Hematopoietic multipotent progenitor cell treated with erythropoietin and hydrocortisone succinate and interleukin-3 and kit ligand, for 6 days (in vitro differentiated cells): ENCODE measurements around the gene TMTC4.
A peak's percentile ranks its signal among the peaks of the same experiment; 100 is the strongest.
"Not testable (repeated sequence)": the region's sequence is repeated elsewhere in the genome, so short reads cannot be mapped to it uniquely, and the experiment has no call there.

Experiments
- DNase-seq: peaks from one replicate; pipeline ENCODE4 v3.0.0-alpha.2; 2015

The TMTC4 gene

GRCh38 chr13:100581030-100581429 is 93.6 kb downstream of the TMTC4 start:
- no peak for DNase-seq

- DNase-seq: no peak
These were observed 94.5 kb downstream of the TMTC4 start for GRCh38 chr13:100580045-100580444.

GRCh38 chr13:100577239-100577638 is 97.4 kb downstream of the TMTC4 start:
- DNase-seq: not testable (repeated sequence)

GRCh38 chr13:100573121-100573520 is 101.5 kb downstream of the TMTC4 start:
- DNase-seq: peak; percentile 92

GRCh38 chr13:100566543-100566942 is 108.1 kb downstream of the TMTC4 start:
- no peak for DNase-seq

GRCh38 chr13:100565286-100565685 is 109.3 kb downstream of the TMTC4 start:
- DNase-seq: no peak

- no peak for DNase-seq
These were observed 110.0 kb downstream of the TMTC4 start for GRCh38 chr13:100564444-100565223.

GRCh38 chr13:100563779-100564178 is 110.8 kb downstream of the TMTC4 start:
- DNase-seq: no peak

- DNase-seq: no peak
These were observed 112.9 kb downstream of the TMTC4 start for GRCh38 chr13:100561599-100562204.

GRCh38 chr13:100561158-100561499 is 113.5 kb downstream of the TMTC4 start:
- DNase-seq: no peak

- DNase-seq: no peak
These were observed 114.0 kb downstream of the TMTC4 start for GRCh38 chr13:100560498-100561157.

- no peak for DNase-seq
These were observed 114.7 kb downstream of the TMTC4 start for GRCh38 chr13:100559886-100560285.
